Measurements from ENCODE around the gene P2RX1. TPM values are rescaled to one million over a fixed set of nuclear protein-coding genes. Genes with fewer than 3 reads are reported as not detected.
A peak's percentile ranks its signal among the peaks of the same experiment; 100 is the strongest.

Gene P2RX1
- 10 to 100 TPM; 17.7 to 41.8 (median 24.9) TPM for total RNA-seq
- 10 to 100 TPM; 21.8 to 37.1 TPM for polyA plus RNA-seq

GRCh38 chr17:3915995-3916696 lies at the start of gene P2RX1:
Gene P2RX1, minus strand, starts transcription at chr17:3916465. Its CDS starts 240 bp downstream, at chr17:3916225.
- no peak for TF ChIP-seq CTCF (IDR thresholded peaks at IDR 0.05)
- Histone ChIP-seq H3K9me3 (no peaks in the 10 kb centered on the region), H3K4me1 (peaks cover 0 to 3% (median 0%) of the 10 kb centered on the region in 3 donors), H3K27me3 (no peaks in the 10 kb centered on the region), H3K4me3 (peak within 1 kb of the TSS in 1 of 4 donors; percentile 10), H3K36me3 (no peaks in the 10 kb centered on the region), H3K27ac (peak within 1 kb of the TSS in 1 of 4 donors; percentile 28)
- intact Hi-C loops (cut with DNase I), result loop anchor here in 2 of 3 donors (5.0 to 10.0 kb wide), 2 partner anchors 159 to 161 kb away; no protein-coding TSS in a partner anchor
- 84 to 85% methylated on average over 27 to 28 of the region's 28 CpGs for WGBS, 2 donors
- ATAC-seq (peak in 1 of 4 donors; percentile 12), FAIRE-seq (no peak), DNase-seq (peak in 1 of 6 donors; percentile 62)

GRCh38 chr17:3965118-3965800 lies 49.0 kb upstream of the P2RX1 start:
- FAIRE-seq, result no peak
- H3K4me1 ChIP-seq, result peaks cover 0 to 39% (median 8%) of the 10 kb centered on the region in 3 donors
- H3K27ac ChIP-seq, result peak overlapping the region in 3 of 4 donors; percentile 50 to 73 (median 72)
- peak overlapping the region in 3 of 4 donors; percentile 26 to 75 (median 54) for H3K4me3 ChIP-seq
- intact Hi-C loops (cut with DNase I), result no loop called here
- no peaks in the 10 kb centered on the region for H3K36me3 ChIP-seq
- no peaks in the 10 kb centered on the region for H3K27me3 ChIP-seq
- peak; percentile 63 to 74 (median 69) for ATAC-seq
- TF ChIP-seq CTCF (IDR thresholded peaks at IDR 0.05), result no peak
- WGBS, 2 donors, result 12 to 16% methylated on average over 12 to 17 of the region's 17 CpGs
- no peaks in the 10 kb centered on the region for H3K9me3 ChIP-seq
- DNase-seq, result peak; percentile 61 to 87 (median 75)

GRCh38 chr17:3964203-3965117 lies 48.2 kb upstream of the P2RX1 start, which contains the start of gene ATP2A3:
Gene ATP2A3, minus strand, starts transcription at chr17:3964437. Its CDS starts 146 bp downstream, at chr17:3964291.
- 1 to 2% methylated on average over 78 to 92 of the region's 92 CpGs for WGBS, 2 donors
- no peak for TF ChIP-seq CTCF (IDR thresholded peaks at IDR 0.05)
- Histone ChIP-seq H3K36me3 (no peaks in the 10 kb centered on the region), H3K9me3 (no peaks in the 10 kb centered on the region), H3K27ac (peak within 1 kb of the TSS in 3 of 4 donors; percentile 50 to 73 (median 72)), H3K27me3 (no peaks in the 10 kb centered on the region), H3K4me1 (peaks cover 3 to 47% (median 8%) of the 10 kb centered on the region in 3 donors), H3K4me3 (peak within 1 kb of the TSS; percentile 26 to 75 (median 47))
- DNase-seq, result peak in 4 of 6 donors; percentile 36 to 84 (median 70)
- peak; percentile 41 to 64 (median 46) for ATAC-seq
- no peak for FAIRE-seq
- intact Hi-C loops (cut with DNase I), result no loop called here

GRCh38 chr17:3963237-3964201 lies 47.3 kb upstream of the P2RX1 start:
- intact Hi-C loops (cut with DNase I), result no loop called here
- Histone ChIP-seq H3K27ac (peak overlapping the region in 2 of 4 donors; percentile 6 to 15), H3K9me3 (no peaks in the 10 kb centered on the region), H3K4me3 (peak overlapping the region; percentile 26 to 75 (median 47)), H3K4me1 (peaks cover 3 to 50% (median 8%) of the 10 kb centered on the region in 3 donors), H3K27me3 (no peaks in the 10 kb centered on the region), H3K36me3 (no peaks in the 10 kb centered on the region)
- DNase-seq, result peak in 4 of 6 donors; percentile 31 to 83 (median 69)
- no peak for FAIRE-seq
- peak in 1 of 4 donors; percentile 3 for ATAC-seq
- WGBS, 2 donors, result 3 to 14% methylated on average over 31 to 64 of the region's 64 CpGs
- TF ChIP-seq CTCF (IDR thresholded peaks at IDR 0.05), result no peak
